ENCODE data around the gene ARID4B.

- TF ChIP-seq CTCF (conservative IDR thresholded peaks at IDR 0.05; ENCODE audit: low read length) (no peak), EZH2phosphoT487 (IDR thresholded peaks at IDR 0.05; ENCODE audit: borderline replicate concordance, low read depth, low read length) (no peak)
Observed at GRCh38 chr1:235136111-235136510, 191.9 kb downstream of the ARID4B start.
